Melanocyte of skin (primary cell): ENCODE data around the gene SLC15A1. TPM values are rescaled to one million over a fixed set of nuclear protein-coding genes. Genes with fewer than 3 reads are reported as not detected.

Source experiments
- small RNA-seq, 2 donors: library from RNA; depleted of rRNA; stranded (forward); fragments of <200 nt; gene quantifications; one replicate each; pipeline ENCODE3, GENCODE V24; 2012
- total RNA-seq, 2 donors: library from RNA; depleted of rRNA; stranded (reverse); fragments of >200 nt; gene quantifications; 2 replicates each; pipeline ENCODE4 v1.2.3, GENCODE V29; 2012

SLC15A1 gene, protein sequence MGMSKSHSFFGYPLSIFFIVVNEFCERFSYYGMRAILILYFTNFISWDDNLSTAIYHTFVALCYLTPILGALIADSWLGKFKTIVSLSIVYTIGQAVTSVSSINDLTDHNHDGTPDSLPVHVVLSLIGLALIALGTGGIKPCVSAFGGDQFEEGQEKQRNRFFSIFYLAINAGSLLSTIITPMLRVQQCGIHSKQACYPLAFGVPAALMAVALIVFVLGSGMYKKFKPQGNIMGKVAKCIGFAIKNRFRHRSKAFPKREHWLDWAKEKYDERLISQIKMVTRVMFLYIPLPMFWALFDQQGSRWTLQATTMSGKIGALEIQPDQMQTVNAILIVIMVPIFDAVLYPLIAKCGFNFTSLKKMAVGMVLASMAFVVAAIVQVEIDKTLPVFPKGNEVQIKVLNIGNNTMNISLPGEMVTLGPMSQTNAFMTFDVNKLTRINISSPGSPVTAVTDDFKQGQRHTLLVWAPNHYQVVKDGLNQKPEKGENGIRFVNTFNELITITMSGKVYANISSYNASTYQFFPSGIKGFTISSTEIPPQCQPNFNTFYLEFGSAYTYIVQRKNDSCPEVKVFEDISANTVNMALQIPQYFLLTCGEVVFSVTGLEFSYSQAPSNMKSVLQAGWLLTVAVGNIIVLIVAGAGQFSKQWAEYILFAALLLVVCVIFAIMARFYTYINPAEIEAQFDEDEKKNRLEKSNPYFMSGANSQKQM
- under 1 TPM in 1 of 2 donors, not detected in 1; under 0.01 TPM for total RNA-seq

DNA sequence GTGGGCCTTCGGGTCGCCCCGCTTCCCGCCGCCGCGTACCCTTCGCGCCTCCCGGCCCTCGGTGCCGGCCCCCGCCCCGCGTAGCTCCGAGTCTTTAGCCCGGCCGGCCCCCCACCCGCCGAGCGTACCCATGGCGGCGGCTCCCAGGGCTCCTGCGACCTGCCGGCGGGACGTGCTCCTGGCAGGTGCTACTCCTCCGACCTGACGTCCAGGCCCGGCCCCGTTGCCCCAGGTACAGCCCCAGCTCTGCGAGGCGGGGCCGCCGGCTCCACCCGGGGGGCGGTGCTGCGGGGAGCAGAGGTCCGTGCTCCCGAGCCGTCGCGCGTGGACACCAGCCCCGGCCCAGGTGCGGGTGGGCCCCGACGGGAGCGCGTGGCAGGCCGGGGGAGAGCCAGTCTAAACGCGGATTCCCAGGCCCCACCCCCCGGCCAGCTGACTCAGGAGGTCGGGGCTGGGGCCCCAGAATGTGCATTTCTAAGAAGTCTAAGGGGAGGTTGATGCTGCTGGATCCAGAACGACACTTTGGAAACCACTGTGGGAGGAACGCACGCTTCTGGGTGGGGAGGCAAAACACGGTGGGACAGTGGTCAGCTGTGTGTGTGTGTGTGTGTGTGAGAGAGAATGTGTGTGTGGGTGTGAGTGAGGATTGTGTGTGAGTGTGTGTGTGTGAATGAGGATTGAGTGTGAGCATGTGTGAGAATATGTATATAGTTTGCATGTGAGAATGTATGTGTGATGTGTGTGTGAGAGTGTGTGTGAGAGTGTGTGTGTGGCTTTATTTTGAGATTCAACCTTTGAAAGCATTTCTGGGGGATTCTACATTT is at the start of gene SLC15A1:
TSS of gene SLC15A1 (minus strand) at position 206 of the 824 bp plus-strand sequence. CDS start at position 132, 74 bp downstream.

Small RNAs within 50 kb of the gene (small RNA-seq; reads per million reads assigned to genes)
- gene RN7SL60P, result 0 reads per million in 2 donors

Other genes starting within 250 kb of the SLC15A1 start
- 10 to 100 TPM; 69.6 to 70.5 TPM for gene STK24, start 175.6 kb downstream of the SLC15A1 start, total RNA-seq
- gene DOCK9, start 225.4 kb upstream of the SLC15A1 start, total RNA-seq, result 10 to 100 TPM; 21.0 to 25.1 TPM